HL-60 (cell line): ENCODE measurements around the gene IFNA8.
"Not testable (repeated sequence)": the region's sequence is repeated elsewhere in the genome, so short reads cannot be mapped to it uniquely, and the experiment has no call there.

Experiments used
- DNase-seq, 2 experiments: peaks; one replicate each; pipeline ENCODE4 v3.0.0-alpha.2; 2010 to 2020; ENCODE audit warnings: low read depth in 1 of 2, low spot score in 1 of 2
- H3K27ac ChIP-seq: fragments of 250-450 bp; sonication (Bioruptor Pico); replicated peaks from 2 replicates; pipeline ENCODE4 v1.5.1; 2020; ENCODE audit warnings: mild to moderate bottlenecking, moderate library complexity
- H3K27me3 ChIP-seq: fragments of 250-450 bp; sonication (Bioruptor Pico); 2 replicates; pipeline ENCODE4 v1.5.1; 2021; ENCODE audit warnings: mild to moderate bottlenecking, moderate library complexity; ENCODE audit not compliant: insufficient read depth, poor library complexity, severe bottlenecking
- H3K4me3 ChIP-seq: replicated peaks from 2 replicates; pipeline ENCODE4 v1.5.1; 2011; ENCODE audit warnings: mild to moderate bottlenecking, control low read depth, low read length; ENCODE audit not compliant: insufficient read depth
- CTCF ChIP-seq: IDR thresholded peaks from one replicate; pipeline ENCODE4 v1.5.1; 2011; ENCODE audit warnings: low read length, control low read depth, inconsistent platforms; ENCODE audit not compliant: insufficient read depth
- GABPA ChIP-seq: IDR thresholded peaks from 2 replicates; pipeline ENCODE4 v1.6.1; 2012; ENCODE audit warnings: low read depth
- POLR2AphosphoS5 ChIP-seq: IDR thresholded peaks from 2 replicates; pipeline ENCODE4 v1.6.1; 2012; ENCODE audit warnings: low read depth
- SPI1 ChIP-seq: IDR thresholded peaks from 2 replicates; pipeline ENCODE4 v1.6.1; 2012; ENCODE audit warnings: low read depth, mild to moderate bottlenecking, borderline replicate concordance
- TF ChIP-seq, protein P1 (sequence below): IDR thresholded peaks from 2 replicates; pipeline ENCODE4 v1.6.1; 2012; ENCODE audit warnings: low read depth; ENCODE audit not compliant: insufficient replicate concordance

The IFNA8 gene

DNA sequence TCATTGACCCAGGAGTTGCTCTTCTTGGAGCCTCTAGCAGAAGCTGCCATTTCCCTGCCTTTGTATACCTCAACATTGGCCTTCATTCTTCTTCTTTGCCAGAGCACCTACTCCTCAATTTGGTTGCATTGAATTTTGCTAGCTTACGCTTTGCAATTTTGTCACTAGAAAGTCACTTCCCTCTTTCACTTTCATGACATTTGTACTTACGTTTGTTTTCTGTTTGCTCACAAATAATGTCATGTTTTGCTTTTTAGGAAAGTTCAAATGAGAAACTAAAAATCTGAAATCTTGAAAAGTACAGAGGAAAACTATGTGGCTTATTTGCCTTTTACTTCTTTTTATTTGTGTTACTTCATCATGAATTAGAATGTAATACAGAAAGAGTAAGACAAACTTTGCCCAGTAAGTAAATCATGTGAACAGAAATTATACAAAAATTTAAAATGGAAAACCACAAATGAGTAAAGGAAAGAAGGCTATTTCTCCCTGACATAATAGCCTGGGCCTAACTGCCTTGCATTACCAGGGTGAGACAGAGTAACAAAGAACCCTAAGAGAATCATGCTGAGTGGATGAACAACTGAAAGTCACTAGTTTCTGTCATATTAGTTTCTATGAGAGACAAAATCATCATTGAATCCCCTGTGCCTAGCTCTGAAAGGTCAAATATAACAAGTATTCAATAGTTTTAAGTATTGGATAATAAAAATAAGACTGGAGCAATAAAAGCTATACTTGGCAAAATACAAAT is 23.9 kb downstream of the IFNA8 start:
- no peak overlapping the region for H3K4me3 ChIP-seq
- no peak overlapping the region for H3K27ac ChIP-seq
- TF ChIP-seq SPI1 (peak; percentile 48; the same call in 1 of the 2 replicates), CTCF (no peak), GABPA (no peak)
- TF ChIP-seq, protein P1, sequence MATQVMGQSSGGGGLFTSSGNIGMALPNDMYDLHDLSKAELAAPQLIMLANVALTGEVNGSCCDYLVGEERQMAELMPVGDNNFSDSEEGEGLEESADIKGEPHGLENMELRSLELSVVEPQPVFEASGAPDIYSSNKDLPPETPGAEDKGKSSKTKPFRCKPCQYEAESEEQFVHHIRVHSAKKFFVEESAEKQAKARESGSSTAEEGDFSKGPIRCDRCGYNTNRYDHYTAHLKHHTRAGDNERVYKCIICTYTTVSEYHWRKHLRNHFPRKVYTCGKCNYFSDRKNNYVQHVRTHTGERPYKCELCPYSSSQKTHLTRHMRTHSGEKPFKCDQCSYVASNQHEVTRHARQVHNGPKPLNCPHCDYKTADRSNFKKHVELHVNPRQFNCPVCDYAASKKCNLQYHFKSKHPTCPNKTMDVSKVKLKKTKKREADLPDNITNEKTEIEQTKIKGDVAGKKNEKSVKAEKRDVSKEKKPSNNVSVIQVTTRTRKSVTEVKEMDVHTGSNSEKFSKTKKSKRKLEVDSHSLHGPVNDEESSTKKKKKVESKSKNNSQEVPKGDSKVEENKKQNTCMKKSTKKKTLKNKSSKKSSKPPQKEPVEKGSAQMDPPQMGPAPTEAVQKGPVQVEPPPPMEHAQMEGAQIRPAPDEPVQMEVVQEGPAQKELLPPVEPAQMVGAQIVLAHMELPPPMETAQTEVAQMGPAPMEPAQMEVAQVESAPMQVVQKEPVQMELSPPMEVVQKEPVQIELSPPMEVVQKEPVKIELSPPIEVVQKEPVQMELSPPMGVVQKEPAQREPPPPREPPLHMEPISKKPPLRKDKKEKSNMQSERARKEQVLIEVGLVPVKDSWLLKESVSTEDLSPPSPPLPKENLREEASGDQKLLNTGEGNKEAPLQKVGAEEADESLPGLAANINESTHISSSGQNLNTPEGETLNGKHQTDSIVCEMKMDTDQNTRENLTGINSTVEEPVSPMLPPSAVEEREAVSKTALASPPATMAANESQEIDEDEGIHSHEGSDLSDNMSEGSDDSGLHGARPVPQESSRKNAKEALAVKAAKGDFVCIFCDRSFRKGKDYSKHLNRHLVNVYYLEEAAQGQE, result no peak
- no peak for DNase-seq
- no peaks in the 10 kb centered on the region for H3K27me3 ChIP-seq

GRCh38 chr9:21434202-21435014 is 25.5 kb downstream of the IFNA8 start:
- Histone ChIP-seq H3K4me3 (no peak overlapping the region), H3K27me3 (no peaks in the 10 kb centered on the region), H3K27ac (no peak overlapping the region)
- no peak for DNase-seq
- TF ChIP-seq SPI1 (no peak), GABPA (no peak), CTCF (no peak), POLR2AphosphoS5 (no peak)
- TF ChIP-seq, protein P1, result no peak

DNA sequence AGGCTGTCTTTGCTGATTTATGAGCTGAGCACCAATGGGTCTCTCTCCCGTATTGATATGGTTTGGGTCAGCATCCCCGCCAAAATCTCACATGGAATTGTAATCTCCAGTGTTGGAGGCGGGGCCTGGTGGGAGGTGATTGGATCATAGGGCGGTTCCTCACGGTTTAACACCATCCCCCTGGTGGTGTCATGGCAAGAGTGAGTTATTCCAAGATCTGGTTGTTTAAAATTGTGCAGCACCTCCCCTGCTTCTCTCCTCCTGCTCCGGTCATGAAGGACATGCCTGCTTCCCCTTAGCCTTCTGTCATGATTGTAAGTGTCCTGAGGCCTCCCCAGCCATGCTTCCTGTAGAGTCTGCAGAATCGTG is 26.1 kb downstream of the IFNA8 start:
- not testable (repeated sequence) for DNase-seq, H3K27me3 ChIP-seq, H3K27ac ChIP-seq, H3K4me3 ChIP-seq

DNA sequence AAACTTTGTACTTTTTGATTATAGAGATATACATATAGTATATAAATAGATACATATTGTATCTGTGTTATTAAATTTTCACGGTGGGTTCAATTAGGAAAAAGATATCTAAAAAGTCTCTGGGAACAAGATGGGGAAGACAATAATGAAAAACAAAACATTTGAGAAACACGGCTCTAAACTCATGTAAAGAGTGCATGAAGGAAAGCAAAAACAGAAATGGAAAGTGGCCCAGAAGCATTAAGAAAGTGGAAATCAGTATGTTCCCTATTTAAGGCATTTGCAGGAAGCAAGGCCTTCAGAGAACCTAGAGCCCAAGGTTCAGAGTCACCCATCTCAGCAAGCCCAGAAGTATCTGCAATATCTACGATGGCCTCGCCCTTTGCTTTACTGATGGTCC is 31.2 kb downstream of the IFNA8 start, which contains the start of gene IFNA1:
IFNA1 (plus strand) TSS at position 301 of the 400 bp plus-strand sequence; CDS start at position 370, 69 bp downstream.
- no peak within 1 kb of the TSS for H3K4me3 ChIP-seq
- no peak for TF ChIP-seq SPI1
- TF ChIP-seq, protein P1, result no peak
- TF ChIP-seq POLR2AphosphoS5, result no peak
- no peak for TF ChIP-seq GABPA
- no peak for TF ChIP-seq CTCF
- DNase-seq, result no peak

More for the DNA sequence above, 31.2 kb downstream of the IFNA8 start, which contains the start of gene IFNA1:
- H3K27me3 ChIP-seq, result no peaks in the 10 kb centered on the region
- no peak within 1 kb of the TSS for H3K27ac ChIP-seq
